ENCODE results near the gene RUNX2.

Gene RUNX2

GRCh38 chr6:45436544-45437438 is 108.7 kb downstream of the RUNX2 start:
- no peak for DNase-seq

DNA sequence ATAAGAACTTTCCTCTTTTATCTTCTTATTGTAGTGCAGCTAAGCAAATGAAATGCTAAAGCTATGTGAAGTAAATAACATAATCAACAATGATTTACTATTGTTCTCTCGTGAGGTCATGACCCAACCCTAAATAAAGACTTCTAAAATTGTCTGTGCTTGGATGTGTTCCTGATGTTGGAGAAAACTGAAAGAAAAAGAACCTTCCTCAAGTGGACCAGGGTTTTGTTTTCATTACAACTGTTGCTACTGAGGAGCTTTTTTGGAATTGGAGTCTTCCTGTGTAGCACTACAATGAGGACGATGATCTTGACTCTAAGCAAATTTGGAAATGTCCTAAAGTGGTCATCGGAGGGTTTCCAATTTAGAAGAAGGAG is 109.3 kb downstream of the RUNX2 start:
- DNase-seq: no peak

DNA sequence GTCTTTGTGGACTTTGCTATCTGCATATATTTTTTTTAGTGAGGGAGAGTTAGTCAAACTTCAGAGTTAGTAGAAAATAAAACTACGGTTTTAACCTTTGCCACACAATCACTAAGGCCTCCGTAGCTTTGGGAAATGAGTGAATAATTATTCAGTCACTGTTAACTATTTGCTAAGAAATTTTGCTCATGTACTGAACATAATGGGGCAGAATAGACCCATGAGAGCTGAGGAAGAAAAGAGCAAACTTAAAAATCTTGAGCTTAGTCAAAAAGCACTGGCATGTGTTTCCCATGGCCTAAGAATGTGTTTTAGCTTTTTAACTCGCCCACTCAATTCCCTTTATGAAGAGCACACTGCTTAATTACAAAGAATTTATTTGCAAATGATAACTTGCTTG is 110.0 kb downstream of the RUNX2 start:
- no peak for DNase-seq

DNA sequence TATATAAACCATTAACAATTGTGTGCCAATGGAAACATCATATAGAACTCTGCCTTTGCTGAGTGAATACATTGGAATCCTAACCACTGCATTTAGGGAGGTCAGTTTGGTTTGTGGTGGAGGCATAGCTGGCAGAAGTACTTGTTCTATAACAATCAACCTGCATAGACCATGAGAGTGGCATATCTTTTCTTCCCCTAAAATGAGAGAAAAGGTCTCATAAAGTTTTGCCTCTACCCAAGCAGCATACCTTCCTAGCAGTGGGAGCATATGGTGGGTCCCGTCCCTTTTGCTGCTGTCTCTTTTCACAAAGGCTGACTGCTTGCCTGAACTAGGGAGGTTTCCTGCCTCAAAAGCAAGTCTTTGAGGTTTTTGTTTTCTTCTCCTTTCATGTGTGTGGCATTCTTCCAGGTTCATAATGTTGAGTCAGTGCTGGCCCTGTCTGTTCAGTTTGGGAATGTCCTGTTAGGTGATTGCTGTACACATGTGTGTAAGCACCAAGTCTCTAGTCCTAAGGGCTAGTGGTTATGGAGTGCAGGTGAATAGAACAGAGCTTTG is 110.8 kb downstream of the RUNX2 start:
- no peak for DNase-seq

DNA sequence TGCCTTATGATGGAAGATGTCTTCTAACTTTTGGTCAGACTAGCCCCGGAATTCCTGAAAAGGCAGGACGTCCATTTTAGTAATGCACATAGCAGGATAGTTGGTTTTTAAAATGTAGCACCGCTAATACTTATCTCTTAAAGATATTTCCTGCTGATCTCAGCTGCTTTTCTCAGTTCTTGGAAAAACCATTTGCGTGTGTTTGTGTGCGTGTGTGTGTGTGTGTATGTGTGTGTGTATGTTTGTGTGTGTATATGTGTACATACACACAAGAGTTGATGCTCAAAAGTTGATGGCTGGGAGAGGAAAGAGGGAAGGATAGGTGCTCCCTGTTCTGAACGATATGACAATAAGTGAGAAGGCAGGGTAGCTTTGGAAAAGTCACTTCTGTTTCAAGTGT is 111.3 kb downstream of the RUNX2 start:
- DNase-seq: no peak

GRCh38 chr6:45439861-45440388 is 111.8 kb downstream of the RUNX2 start:
- no peak for DNase-seq

DNA sequence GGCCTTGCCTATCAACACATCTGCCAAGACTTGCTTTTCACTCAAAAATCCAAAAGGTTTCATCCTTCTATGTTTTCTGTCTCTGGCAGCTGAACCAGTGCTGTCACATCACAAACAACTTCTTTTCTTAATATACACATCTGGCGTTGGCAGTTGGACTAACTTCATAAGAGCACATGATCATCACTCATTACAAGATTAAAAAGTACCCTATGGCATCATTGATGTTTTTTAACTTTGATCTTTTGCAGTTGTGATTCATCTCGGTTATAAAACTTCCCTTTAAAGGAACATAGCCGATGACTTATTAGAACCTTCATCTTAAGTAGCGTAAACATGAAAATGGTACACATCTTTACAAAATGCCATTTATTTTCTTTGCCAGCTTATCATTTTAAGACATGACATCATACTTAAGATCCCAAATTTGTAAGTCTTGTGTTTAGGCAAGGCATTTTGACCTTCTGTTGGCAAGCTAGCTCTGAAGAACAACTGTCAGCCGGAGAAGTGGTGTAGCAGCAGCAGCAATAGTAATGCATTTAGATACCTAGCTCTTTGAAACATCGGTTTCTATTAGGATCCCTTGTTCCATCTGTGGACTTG is 113.8 kb downstream of the RUNX2 start:
- DNase-seq: no peak

DNA sequence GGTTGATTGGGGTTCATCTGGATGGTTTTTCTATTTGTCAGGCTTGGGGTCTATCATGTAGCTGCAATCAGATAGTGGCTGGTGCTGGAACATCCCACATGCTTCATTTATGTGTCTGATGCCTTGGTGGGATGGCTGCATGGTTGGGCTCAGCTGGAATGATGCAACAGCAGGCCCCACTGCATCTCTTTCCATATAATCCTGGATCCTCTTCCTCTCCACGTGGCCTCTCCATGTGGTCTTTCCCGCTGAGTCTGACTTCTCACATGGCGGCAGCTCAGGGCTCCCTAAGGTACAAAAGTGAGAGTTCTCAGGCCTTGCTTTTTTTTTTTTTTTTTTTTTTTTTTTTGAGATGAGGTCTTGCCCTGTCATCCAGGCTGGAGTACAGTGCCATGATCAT is 114.6 kb downstream of the RUNX2 start:
- DNase-seq: no peak

DNA sequence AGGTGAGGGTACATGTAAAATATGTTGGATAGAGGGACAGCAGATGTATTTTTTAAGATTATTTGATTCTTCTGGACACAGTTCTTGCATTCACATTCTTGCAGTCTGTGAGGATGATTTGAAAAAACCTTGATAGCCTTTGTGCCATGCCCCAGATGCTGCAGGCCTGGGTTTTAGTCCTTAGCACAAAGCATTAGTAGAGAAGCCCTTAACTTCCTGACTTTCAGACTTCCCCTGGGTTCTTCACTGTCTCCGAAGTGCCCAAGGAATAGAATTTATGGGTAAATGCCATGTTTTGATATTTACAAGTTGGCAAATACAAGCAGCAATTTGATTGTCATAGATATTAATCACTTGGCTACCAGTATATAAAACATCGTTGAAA is 117.2 kb downstream of the RUNX2 start:
- no peak for DNase-seq

- DNase-seq: peak; percentile 81
These were observed 117.8 kb downstream of the RUNX2 start for GRCh38 chr6:45445749-45446549.

- no peak for DNase-seq
These were observed 118.9 kb downstream of the RUNX2 start for GRCh38 chr6:45447005-45447404.

DNA sequence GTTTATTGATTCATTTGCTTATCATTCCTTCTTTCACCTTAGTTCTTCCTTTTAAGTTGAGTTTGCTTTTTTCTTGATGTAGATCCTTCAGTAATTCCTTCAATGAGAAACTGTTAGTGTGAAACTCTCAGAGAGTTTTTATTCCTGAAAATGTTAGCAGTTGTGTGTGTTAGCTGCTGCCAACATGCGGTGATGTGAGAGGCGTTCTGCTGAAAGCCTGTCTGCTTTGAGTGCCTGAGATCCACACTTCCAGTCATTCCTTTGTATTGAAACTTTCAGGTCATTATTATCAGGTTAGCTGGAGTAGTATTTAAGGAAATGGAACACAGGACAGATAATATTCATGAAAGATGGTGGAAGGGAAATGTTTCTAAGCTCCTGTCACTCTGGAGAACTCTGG is 119.6 kb downstream of the RUNX2 start:
- no peak for DNase-seq

- no peak for DNase-seq
These were observed 120.6 kb downstream of the RUNX2 start for GRCh38 chr6:45448417-45449389.

- DNase-seq: no peak
These were observed 122.0 kb downstream of the RUNX2 start for GRCh38 chr6:45450132-45450531.

DNA sequence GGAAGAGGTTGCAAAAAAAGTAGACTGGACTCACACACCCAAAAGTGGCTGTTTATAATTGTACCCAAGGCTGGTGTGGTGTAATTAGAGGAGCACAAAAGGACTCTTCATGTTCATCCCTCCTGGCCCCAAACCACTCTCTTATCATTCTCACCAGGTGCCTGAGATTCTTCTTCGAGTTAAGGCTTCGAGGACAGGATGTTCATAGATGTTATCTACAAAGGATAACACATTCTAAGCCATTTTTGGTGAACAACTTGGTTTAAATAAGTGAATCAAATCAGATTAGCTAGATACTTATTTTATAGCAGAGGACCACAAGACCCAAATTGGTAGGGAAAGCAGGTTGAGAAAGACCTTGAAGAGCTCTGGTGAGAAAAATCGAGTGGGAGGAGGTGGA is 122.7 kb downstream of the RUNX2 start:
- no peak for DNase-seq

DNA sequence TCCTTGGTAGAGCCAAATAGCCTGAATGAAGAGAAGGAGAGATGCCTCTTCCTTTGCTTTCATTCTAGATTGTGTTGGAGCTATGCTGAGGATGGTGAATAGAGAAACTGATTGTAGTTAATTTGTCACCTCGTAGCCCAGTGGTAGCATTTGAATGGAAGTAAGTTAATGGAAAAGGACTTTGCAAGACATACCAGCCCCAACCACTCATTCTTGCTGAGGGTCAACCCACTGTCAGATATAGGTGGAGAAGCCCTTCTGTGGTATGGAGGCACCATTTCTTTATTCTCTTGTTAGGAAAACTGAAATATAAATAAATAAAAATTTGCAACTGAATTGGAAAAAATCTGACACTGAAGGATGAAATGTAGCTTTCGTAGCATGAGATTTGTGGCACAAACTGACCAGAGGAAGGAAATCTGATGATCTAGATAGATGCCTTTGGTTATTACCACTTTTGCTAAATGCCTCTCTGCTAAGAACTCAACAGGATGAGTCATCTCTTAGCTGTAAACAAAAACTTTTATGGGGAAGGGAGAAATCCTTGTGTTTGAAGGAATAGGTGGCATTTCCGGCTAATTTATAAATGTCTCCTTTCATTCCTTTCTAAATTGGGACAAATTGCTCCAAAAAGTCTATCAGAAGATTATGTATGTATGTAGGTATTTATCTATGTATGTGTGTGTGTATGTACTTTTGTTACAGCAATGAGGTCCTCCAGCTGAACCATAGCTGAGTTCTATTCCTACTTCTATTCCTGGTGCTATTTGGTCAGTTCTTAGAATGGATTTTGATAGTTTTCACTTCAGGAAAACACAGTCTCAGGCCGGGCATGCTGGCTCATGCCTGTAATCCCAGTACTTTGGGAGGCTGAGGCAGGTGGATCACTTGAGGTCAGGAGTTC is 126.1 kb downstream of the RUNX2 start:
- no peak for DNase-seq

DNA sequence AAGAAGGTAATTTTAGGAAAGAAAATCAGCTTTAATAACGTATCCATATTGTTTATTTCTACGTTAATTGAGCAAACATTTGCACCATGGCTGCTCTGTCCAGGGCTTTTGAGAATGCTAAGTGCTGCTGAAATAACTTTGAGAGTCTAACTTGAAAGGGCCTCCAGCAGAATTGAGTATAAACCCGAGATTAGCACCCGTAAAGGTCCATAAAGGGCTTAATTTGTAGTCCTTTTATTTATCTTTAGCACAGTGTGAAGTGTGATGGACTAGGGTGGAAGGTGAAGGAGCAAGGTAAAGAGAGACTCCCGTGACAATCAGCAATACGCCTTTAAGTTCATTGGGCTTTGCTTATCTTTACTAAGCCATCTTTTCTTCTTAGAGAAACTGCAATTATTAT is 127.3 kb downstream of the RUNX2 start:
- DNase-seq: no peak

DNA sequence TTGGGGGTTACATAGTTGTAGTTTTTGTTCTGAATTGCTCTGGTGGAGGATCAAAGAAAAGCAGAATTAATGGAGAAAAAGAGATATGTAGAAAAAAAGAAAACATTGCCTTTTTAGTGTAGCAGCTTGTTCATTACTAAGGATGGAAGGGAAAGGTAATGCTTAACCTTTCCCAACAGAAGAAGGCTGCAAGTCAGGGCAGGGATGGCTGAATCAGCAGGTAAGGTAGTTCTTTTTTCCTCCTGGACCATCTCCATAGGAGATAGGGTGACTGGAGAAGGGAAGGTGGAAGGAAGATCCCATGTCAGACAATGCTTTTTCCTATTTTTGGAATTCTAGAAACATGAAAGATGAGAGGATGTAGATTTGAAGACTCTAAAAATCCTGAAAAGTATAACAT is 129.0 kb downstream of the RUNX2 start:
- no peak for DNase-seq

GRCh38 chr6:45458672-45459071 is 130.5 kb downstream of the RUNX2 start:
- DNase-seq: no peak

DNA sequence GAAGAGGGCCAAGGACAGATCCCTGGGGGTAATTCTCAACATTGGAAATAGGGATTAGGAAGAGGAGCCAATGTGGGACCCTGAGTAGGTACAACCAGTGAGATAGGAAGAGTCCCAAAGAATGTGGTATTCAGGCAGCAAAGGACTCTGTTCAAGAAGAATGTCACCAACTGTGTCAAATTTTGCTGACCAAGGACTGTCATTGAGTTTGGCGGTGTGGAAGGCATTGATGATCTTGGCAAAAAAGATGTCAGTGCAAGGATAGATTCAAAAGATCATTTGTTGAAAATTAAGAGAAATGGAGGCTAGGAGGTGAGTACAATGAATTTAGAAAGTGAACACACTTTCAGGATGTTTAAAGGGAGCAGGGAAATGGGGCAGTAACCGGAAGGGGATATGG is 132.0 kb downstream of the RUNX2 start:
- DNase-seq: no peak

- DNase-seq: no peak
These were observed 133.4 kb downstream of the RUNX2 start for GRCh38 chr6:45461486-45461885.
